Inflammatory macrophage treated with lipopolysaccharide for 1 hour (primary cell): Measurements from ENCODE around the gene NFE2L2.
"Not testable (repeated sequence)": the region's sequence is repeated elsewhere in the genome, so short reads cannot be mapped to it uniquely, and the experiment has no call there.

Source experiments
- DNase-seq, 2 donors: peaks; one replicate each; pipeline ENCODE4 v3.0.0-alpha.2; 2020 to 2022

The NFE2L2 gene

GRCh38 chr2:177264693-177265587, at the start of gene NFE2L2:
Gene NFE2L2, minus strand, starts transcription at chr2:177264727. Its CDS starts 151 bp downstream, at chr2:177264576.
- DNase-seq: peak; percentile 97

- DNase-seq: no peak
Measured at GRCh38 chr2:177314194-177314593, 49.7 kb upstream of the NFE2L2 start.

DNA sequence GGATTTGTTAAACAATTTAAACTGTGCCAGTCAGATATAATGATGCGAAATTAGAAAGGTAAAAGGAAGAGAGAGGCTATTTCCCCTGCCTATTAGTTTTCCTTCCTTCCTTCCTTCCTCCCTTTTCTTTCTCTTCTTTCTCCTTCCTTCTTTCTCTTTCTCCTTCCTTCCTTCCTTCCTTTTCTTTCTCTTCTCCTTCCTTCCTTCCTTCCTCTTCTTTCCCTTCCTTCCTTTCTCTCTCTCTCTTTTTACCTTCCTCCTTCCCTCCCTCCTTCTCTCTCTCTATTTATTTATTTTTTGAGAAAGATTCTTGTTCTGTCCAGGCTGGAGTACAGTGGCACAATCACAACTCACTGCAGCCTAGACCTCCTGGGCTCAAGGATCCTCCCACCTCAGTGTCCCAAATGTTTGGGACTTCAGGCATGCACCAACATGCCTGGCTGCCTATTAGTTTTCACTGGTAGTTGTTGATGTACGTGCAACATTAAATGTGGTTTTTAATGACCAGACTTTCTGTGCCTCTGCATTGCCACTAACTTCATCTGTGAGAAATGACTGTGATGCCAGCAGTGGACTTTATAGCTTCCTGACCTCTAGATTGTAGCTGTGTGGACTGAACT, 48.7 kb upstream of the NFE2L2 start:
- no peak for DNase-seq

- DNase-seq: no peak
Measured at GRCh38 chr2:177312562-177312961, 48.0 kb upstream of the NFE2L2 start.

- DNase-seq: not testable (repeated sequence)
Measured at GRCh38 chr2:177309672-177310309, 45.3 kb upstream of the NFE2L2 start.

DNA sequence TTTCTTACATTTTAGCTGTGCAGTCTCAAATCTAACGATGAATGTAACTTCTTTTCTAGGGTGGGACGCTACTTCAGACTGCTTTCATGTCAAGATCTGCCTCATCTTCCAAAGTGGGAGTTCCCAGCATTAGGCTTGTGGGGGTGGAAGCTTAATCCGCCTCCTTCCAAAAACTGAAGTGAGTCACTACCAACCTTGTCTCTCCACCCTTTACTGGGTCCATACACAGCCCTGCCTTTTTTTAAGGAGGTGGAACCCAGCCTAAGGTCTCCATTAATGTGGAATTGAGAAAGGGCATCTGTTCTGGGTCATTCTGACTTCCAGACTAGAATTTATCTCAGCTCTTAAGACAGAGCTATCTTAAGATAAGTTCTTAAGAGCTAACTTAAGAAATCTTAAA, 42.0 kb upstream of the NFE2L2 start:
- DNase-seq: peak; percentile 21 to 22

DNA sequence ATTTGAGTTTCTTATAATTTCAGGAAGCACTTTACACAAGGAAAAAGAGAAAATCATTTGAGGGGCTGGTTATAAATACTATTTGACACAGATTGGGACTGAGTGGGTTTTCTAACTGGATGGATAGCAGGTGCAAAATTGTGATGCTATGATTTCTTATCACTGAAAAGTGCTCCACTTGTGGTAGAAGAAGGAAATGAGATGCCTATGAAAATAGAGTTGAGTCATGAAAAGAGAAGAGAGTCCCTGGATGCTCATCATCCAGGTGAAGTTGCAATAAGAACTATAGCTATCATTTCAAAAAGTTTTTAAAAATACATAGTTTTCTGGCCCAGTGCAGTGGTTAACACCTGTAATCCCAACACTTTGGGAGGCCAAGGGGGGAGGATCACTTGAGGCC, 39.4 kb upstream of the NFE2L2 start:
- no peak for DNase-seq

- DNase-seq: no peak
Measured at GRCh38 chr2:177302552-177302951, 38.0 kb upstream of the NFE2L2 start.

- DNase-seq: no peak
Measured at GRCh38 chr2:177298191-177298590, 33.7 kb upstream of the NFE2L2 start.

GRCh38 chr2:177296040-177296439, 31.5 kb upstream of the NFE2L2 start:
- peak; percentile 23 to 50 for DNase-seq

DNA sequence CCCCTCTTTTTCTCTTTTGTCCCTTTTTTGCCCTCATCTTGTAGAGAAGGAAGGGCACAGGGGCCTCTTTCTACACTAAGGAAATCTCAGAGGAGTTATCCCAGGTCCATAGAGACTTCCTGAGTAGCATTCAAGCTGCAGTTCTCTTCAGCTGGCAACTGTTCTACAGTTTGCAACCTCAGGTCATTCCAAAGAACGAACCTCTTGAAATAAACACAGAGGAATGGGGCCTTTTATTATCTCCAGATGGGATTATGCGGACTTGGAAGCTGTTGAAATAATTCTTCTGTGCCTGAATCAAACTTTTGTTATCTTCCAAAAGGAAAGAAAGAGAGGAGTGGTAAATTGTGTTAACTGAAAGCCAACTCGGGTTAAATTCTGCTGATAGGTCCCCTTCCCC, 31.0 kb upstream of the NFE2L2 start:
- DNase-seq: no peak

- DNase-seq: no peak
Measured at GRCh38 chr2:177291701-177292100, 27.2 kb upstream of the NFE2L2 start.

DNA sequence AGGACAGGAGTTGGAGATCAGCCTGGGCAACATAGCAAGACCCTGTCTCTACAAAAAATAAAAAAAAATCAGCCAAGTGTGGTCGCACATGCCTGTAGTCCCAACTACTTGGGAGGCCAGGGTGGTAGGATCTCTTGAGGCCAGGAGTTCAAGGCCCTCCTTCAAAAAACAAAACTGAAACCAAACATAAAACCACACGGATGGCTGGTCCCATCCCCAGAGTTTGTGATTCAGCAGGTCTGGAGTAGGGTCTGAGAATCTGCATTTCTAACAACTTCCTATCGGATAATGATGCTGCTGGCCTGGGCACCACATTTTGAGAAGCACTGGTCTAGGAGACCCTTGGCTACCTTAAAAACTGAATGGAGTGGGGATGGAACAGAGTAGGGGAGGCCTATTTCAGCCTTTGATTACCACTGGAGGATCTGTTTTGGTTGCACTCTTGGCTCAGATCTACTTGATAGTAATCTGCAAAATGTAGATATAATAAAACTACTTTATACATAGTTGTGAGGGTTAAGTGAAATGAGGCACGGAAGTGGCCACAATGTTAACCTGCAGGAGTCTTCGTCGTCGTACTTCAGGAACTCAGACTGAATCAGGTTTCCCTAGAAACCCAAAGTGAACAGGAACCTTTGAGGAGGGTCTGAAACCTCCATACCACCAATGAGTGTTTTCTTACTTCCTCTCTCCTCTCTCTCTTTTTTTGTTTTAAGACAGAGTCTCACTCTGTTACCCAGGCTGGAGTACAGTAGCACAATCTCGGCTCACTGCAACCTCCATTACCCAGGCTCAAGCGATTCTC, 25.5 kb upstream of the NFE2L2 start:
- DNase-seq: no peak

- no peak for DNase-seq
Measured at GRCh38 chr2:177287814-177288213, 23.3 kb upstream of the NFE2L2 start.

GRCh38 chr2:177285892-177286715, 21.6 kb upstream of the NFE2L2 start:
- DNase-seq: no peak

DNA sequence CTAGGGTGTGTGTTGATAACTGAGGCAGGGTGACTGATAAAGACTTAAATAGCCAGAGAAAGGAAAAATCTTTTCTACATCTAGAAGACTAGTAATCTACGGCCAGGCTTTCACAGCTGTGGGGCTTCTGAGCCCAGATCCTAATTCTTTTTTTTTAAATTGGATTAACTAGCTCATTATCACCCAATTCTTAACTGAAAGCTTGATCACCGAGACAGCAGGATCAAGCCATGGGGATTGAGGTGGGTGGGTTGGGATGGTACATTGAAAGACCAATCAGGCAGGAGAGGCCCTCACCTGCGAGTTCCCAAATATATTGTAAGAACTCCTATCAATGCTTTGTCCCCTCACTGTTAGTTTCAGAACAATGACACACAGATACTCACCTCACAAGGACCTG, 20.0 kb upstream of the NFE2L2 start:
- DNase-seq: no peak

- no peak for DNase-seq
Measured at GRCh38 chr2:177283906-177284305, 19.4 kb upstream of the NFE2L2 start.

GRCh38 chr2:177282787-177283572, 18.5 kb upstream of the NFE2L2 start:
- DNase-seq: peak; percentile 41 to 70

GRCh38 chr2:177282181-177282641, 17.7 kb upstream of the NFE2L2 start:
- DNase-seq: no peak

DNA sequence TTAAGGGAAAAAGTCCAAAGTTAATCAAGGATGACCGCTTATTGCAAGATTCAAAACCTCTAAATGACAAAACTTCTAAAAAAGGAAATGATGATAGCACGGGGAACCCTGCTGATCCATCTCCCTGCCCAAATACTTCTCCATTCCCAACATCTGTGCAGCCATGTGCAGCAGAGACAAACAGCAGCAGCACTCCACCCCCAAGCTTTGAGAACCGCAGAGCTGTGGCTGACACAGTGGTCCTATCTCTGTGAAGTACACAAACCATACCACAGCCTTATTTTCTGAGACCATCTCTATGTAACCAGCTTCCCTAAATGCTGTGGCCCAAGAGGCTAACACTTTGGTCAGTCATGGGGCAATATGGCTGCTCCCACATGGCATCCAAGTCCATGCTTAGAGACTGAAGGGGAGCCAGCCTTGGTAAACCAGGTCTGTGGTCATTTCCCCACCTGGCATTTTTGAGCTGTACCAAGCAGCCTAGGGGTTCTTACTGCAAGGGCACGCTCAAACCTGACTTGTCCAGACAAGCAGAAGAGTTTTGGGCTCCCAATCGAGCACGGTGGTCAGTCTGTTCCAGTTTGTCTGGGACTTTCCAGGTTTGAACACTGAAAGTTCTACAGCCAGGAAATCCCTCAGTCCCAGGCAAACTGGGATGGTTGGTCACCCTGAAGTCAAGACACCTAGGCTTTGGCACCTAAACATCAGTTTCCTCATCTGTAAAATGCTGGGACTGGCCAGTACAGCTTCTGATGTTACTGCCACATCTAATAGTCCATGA, 17.1 kb upstream of the NFE2L2 start:
- DNase-seq: peak; percentile 98
